Measurements from ENCODE around the gene TUBGCP6.

GRCh38 chr22:50169774-50170341 is 75.0 kb downstream of the TUBGCP6 start:
- no peak for TF ChIP-seq CTCF (IDR thresholded peaks at IDR 0.05)
- no peak for TF ChIP-seq POLR2A (IDR thresholded peaks at IDR 0.05)

All from heart left ventricle (tissue), 13 donors.